SK-N-MC (cell line): ENCODE results near the gene AJAP1.

ENCODE experiments used
- DNase-seq: peaks from one replicate; pipeline ENCODE4 v3.0.0-alpha.2; 2011; ENCODE audit warnings: low read depth, low spot score
- H3K27ac ChIP-seq: fragments of 200-600 bp; sonication (generic); 2 replicates; pipeline ENCODE4 v1.5.1; 2016; ENCODE audit warnings: mixed run types
- H3K36me3 ChIP-seq: fragments of 200-600 bp; sonication (generic); 2 replicates; pipeline ENCODE4 v1.6.1; 2017; ENCODE audit warnings: antibody characterized with exemption, low read length, mixed read lengths; ENCODE audit not compliant: insufficient read depth
- H3K4me3 ChIP-seq: fragments of 200-600 bp; sonication (generic); 2 replicates; pipeline ENCODE4 v1.5.1; 2016
- H3K9ac ChIP-seq: fragments of 200-600 bp; sonication (generic); 2 replicates; pipeline ENCODE4 v1.8.0; 2017; ENCODE audit warnings: mixed run types, mixed read lengths; ENCODE audit not compliant: insufficient read length
- H3K9me3 ChIP-seq: fragments of 200-600 bp; sonication (generic); 2 replicates; pipeline ENCODE4 v1.6.1; 2017; ENCODE audit warnings: low read depth, mild to moderate bottlenecking, antibody characterized with exemption, low read length, moderate library complexity, mixed read lengths
- EZH2 ChIP-seq: fragments of 200-600 bp; sonication (generic); IDR thresholded peaks from one replicate; pipeline ENCODE4 v1.6.1; 2017; ENCODE audit warnings: antibody characterized with exemption
- FOXP2 ChIP-seq: optimal IDR thresholded peaks from 2 replicates; pipeline ENCODE3; 2011; ENCODE audit warnings: mild to moderate bottlenecking, moderate library complexity; ENCODE audit not compliant: insufficient read depth; ENCODE audit errors: extremely low read length, control extremely low read depth
- POLR2AphosphoS5 ChIP-seq: IDR thresholded peaks from 2 replicates; pipeline ENCODE4 v1.6.1; 2012; ENCODE audit warnings: mild to moderate bottlenecking, low read depth, low read length, borderline replicate concordance

The AJAP1 gene

DNA sequence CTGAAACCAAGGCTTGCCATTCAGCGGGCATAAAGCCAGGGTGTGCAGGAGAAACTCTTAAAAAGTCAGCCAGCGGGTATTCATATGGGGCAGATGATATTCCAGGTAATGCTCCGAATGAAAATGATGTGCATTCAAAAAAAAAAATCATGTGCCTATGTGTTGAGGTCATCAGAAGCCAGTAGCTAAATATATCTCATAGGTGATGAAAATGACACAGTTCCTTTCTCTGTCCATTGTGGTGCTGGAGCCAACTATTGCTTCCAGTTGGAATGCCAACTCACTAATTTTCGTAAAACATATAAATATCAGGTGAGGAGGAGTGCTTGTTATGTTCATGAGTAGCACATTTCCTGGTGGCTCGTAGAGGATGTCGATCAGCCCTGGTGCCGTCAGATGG is 23.2 kb downstream of the AJAP1 start:
- no peak for DNase-seq
- Histone ChIP-seq H3K9me3 (no peaks in the 10 kb centered on the region), H3K27ac (no peak overlapping the region), H3K4me3 (no peak overlapping the region), H3K36me3 (no peaks in the 10 kb centered on the region), H3K9ac (no peak overlapping the region)
- no peak for TF ChIP-seq EZH2
- TF ChIP-seq FOXP2, result no peak
- TF ChIP-seq POLR2AphosphoS5, result no peak

DNA sequence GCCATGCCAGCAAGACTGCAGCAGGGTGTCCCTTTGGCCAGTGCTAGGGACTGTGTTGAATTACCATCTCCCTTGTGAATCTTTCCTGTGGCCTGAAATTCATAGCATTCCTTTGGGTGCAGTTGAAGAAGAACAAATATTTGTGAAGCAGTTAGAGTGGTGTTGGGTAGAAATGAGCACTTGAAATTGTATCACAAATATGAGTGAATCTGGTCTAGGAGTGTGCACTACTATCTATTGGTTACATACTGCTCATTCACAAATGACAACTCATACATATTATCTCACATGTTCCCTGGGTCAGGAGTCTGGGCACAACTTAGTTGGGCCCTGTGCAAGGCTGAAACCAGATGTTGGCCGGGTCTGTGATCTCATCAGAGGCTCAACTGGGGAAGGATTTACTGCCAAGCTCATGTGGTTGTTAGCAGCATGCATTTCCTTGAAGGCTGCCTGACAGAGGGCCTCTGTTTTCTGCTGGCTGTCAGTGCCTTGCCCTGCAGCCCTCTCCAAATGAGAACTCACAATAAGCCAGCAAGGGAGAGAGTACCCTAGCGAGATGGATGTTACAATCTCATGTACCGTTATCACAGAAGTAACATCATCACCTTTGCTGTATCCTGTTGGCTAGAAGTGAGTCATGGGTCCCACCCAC is 23.8 kb downstream of the AJAP1 start:
- no peak overlapping the region for H3K9ac ChIP-seq
- no peak overlapping the region for H3K4me3 ChIP-seq
- no peaks in the 10 kb centered on the region for H3K9me3 ChIP-seq
- TF ChIP-seq POLR2AphosphoS5, result no peak
- no peak for TF ChIP-seq EZH2
- no peak for TF ChIP-seq FOXP2
- H3K36me3 ChIP-seq, result no peaks in the 10 kb centered on the region
- no peak for DNase-seq
- H3K27ac ChIP-seq, result no peak overlapping the region

DNA sequence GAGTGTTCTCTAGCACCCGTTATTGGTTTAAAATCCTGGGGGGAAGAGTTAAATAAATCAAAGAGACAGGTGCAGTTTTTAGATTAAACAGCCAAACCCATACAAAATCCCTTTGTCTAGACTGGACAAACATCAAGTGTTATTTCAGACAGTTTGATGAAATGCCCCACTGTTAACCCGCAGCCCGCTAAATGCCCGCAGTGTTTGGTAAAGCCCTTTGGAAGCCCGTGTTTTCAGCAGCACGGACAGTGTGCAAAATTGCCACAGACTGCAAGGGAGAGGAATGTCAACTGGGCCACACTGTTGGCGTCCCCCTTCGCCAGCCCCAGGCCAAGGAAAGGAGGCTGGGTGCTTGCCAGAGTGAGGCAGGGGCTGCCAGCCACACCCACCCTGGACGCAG is 26.6 kb downstream of the AJAP1 start:
- no peaks in the 10 kb centered on the region for H3K9me3 ChIP-seq

DNA sequence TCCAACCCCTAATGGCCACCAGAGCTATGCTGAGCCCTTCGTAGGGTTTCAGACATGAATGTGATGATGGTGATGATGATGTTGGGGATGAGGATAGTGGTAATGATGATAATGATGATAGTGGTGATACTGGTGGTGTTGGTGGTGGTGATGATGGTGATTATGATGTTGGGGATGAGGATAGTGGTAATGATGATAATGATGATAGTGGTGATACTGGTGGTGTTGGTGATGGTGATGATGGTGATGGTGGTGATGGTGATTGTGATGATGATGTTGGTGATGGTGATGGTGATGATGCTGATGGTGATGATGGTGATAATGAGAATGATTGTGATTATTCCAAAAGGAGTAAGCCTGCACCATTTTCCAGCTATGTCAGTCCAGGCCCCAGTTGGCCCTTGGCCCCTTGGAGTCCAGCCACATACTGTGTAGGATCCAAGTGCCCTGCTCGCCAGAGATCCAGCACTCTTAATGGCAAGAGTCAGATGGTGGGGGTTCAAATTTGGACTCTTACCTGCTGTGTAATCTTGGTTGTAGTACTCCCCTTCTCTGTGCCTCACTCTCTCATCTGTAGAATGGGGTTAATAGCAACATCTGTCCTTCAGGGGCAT is 28.3 kb downstream of the AJAP1 start:
- Histone ChIP-seq H3K4me3 (no peak overlapping the region), H3K9ac (no peak overlapping the region), H3K36me3 (no peaks in the 10 kb centered on the region), H3K9me3 (no peaks in the 10 kb centered on the region), H3K27ac (no peak overlapping the region)
- TF ChIP-seq POLR2AphosphoS5, result no peak
- TF ChIP-seq EZH2, result no peak
- DNase-seq, result no peak

More for the DNA sequence above, 26.6 kb downstream of the AJAP1 start:
- no peak for DNase-seq
- TF ChIP-seq FOXP2, result no peak
- no peak for TF ChIP-seq POLR2AphosphoS5
- TF ChIP-seq EZH2, result no peak
- H3K9ac ChIP-seq, result no peak overlapping the region
- no peaks in the 10 kb centered on the region for H3K36me3 ChIP-seq
- H3K4me3 ChIP-seq, result no peak overlapping the region
- H3K27ac ChIP-seq, result no peak overlapping the region

DNA sequence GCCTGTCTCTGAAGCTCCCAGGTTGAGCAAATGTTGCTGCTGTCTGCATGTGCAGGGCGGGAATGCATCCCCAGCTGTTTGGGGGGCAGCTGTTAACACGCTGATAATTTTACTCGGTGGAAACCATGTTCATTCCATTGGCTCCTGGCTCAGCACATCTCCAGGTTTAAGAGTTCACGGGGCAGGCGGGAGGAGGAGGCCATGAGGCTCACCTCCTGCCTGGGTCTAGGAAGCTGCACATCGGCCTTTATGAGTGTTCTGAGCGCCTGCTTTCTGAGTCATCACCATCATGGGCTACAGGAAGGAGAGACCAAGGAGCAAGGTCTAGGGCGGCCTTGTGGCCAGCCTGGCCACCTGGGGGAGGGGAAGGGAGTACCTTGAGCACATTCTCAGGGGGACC is 29.7 kb downstream of the AJAP1 start:
- Histone ChIP-seq H3K4me3 (no peak overlapping the region), H3K36me3 (no peaks in the 10 kb centered on the region), H3K27ac (no peak overlapping the region), H3K9ac (no peak overlapping the region), H3K9me3 (no peaks in the 10 kb centered on the region)
- TF ChIP-seq EZH2, result no peak
- TF ChIP-seq FOXP2, result no peak
- TF ChIP-seq POLR2AphosphoS5, result no peak
- no peak for DNase-seq

DNA sequence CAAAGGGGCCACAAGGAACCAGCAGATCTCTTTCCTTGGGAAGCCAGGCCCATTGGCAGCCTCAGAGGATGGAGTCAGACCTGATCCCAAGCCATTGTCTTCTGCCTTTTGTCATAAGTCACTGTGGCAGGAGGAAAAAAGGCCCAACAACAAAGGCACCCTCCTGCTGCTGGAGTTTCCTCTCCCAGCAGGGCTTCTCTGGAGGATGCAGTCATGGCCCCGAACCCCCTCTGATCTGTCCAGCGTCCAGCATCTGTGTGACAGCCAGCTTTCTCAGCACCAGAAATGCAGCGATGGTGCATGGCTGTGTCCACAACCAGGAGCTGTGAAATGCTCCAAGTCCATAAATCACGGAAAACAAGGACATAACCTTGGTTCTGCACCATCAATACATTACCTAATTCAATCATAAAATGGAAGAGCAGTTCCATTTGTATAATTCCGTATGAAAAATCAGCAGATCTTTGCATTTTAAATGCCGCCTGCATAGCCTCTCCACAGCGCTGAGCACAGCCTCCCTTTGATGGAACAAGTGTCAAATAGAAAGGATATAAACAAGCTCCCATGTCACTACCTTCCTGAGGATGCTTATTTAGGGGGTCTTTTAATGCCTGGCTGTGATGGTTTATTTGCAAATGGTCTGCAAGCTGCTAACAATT is 30.6 kb downstream of the AJAP1 start:
- Histone ChIP-seq H3K27ac (no peak overlapping the region), H3K36me3 (no peaks in the 10 kb centered on the region), H3K9ac (no peak overlapping the region), H3K9me3 (no peaks in the 10 kb centered on the region), H3K4me3 (no peak overlapping the region)
- TF ChIP-seq POLR2AphosphoS5, result no peak
- no peak for TF ChIP-seq FOXP2
- DNase-seq, result no peak

DNA sequence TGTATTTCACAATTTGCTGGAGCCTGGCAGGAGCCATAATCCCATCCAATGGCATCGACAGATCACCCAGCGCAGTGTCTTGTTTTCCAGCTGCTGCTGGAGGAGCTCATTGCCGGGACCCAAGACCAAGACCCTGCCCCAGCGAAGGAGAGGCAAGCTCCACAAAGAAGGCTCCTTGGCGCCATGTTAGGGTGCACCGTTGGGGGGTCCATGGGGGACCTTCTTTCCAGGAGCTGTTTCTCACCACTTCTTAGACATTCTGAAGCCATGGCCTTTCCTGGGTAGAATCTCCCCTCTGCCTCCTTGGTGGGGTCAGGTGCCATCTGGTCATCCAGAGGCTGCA is 31.1 kb downstream of the AJAP1 start:
- H3K9ac ChIP-seq, result no peak overlapping the region
- no peak for TF ChIP-seq POLR2AphosphoS5
- TF ChIP-seq EZH2, result no peak
- no peak for TF ChIP-seq FOXP2
- H3K4me3 ChIP-seq, result no peak overlapping the region
- no peak for DNase-seq
- no peak overlapping the region for H3K27ac ChIP-seq
- no peaks in the 10 kb centered on the region for H3K36me3 ChIP-seq
- no peaks in the 10 kb centered on the region for H3K9me3 ChIP-seq

DNA sequence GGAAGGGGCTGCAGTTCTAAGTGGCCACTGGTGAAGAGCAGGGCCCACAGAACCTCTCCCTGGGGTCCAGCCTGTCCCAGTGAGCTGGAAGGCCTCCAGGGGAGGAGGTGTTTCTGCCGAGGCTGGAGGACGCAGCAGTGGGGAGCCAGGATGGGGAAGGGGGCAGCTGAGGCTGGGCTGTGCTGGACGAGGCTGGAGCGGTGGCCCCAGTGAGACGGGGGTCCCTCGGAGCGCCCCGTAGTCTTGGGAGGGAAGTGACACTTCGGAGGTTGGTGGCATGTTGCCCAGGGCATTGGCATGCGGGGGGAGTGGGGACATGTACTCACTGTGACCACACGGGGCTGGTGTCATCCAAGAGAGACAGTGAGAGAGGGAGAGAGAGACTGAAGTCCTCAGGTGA is 33.5 kb downstream of the AJAP1 start:
- no peak for TF ChIP-seq FOXP2
- TF ChIP-seq EZH2, result no peak
- Histone ChIP-seq H3K36me3 (no peaks in the 10 kb centered on the region), H3K4me3 (no peak overlapping the region), H3K27ac (no peak overlapping the region), H3K9me3 (no peaks in the 10 kb centered on the region), H3K9ac (no peak overlapping the region)
- no peak for DNase-seq
